Measurements from ENCODE around the gene ATP8A2.
"Not testable (repeated sequence)": the region's sequence is repeated elsewhere in the genome, so short reads cannot be mapped to it uniquely, and the experiment has no call there.

The ATP8A2 gene

GRCh38 chr13:25466880-25467279, 95.1 kb downstream of the ATP8A2 start:
- DNase-seq, result no peak

- DNase-seq, result no peak
Observed at GRCh38 chr13:25468325-25469168, 96.8 kb downstream of the ATP8A2 start.

- no peak for DNase-seq
Observed at GRCh38 chr13:25469169-25469525, 97.4 kb downstream of the ATP8A2 start.

GRCh38 chr13:25473864-25474263, 102.1 kb downstream of the ATP8A2 start:
- no peak for DNase-seq

DNA sequence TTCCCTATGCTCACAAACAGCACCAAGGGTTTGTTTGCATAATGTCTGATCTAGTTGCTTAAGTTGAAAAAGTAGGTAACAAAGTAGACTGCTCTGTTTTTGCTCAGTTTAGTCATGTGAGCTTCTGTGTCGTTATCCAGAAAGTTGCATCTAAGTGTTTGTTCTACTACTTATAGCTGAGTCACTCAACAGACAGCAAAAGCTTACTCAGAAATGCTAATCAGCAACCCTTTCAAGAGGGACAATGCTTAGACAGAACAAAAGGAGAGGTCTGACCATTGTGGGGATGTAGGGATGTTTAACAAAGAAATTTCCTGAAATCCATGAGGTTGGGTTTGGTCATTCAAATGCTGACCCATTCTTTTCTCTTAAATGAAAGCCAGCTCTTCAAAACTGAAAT, 106.4 kb downstream of the ATP8A2 start:
- DNase-seq, result no peak

DNA sequence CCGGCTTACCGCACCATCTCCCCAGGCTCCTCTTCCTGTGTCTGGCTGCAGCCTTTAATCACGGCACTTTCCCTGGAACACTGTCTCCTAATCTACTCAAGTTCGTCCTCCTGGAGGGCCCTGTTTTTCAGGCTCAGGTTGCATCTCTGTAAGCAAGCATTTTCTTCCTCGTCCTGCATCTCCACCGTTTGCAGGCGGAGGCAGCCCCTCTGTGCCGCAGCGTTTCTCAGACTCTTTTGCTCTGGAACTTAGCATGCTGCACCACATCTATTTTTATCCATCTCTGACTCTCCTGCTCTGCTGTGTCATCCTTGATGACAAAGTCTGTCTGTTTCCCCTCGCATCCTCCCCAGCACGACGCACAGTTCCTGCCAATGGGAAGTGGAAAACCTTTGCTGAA, 117.5 kb downstream of the ATP8A2 start:
- no peak for DNase-seq

GRCh38 chr13:25490236-25490635, 118.5 kb downstream of the ATP8A2 start:
- no peak for DNase-seq

GRCh38 chr13:25493931-25494640, 122.3 kb downstream of the ATP8A2 start:
- DNase-seq, result no peak

DNA sequence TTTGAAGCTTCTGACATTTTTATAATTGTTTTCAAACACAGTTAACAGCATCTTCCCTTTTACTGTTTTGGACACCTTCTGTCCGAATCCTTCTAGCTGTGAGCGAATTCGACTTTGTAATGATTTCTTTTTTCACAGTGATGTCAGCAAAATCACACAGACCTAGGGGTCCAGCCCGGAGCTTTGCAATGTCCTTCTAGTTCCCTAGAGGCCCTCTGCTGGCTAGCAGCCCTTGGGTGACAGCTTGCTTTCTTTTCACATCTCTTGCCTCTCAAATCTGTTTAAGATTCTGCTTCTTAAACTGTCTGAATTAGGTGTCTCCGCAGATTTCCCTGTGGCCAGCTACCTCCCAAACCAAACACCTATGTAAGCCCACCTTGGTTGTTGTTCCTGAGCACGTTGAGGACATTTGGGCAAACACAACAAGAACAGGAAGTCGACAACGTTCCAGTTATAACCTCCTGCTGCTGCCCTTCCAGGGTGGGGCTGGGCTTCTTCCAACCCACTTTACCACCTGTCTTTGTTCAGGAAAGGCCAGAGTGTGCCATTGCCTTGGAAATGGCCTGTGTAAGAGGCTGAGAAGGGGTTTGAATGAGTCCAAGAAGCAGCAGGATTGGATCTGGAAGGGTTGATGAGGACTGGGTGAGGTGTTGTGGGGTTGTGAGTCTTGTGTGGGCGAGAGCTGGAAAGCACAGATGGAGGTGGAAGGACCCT, 123.1 kb downstream of the ATP8A2 start:
- DNase-seq, result no peak

GRCh38 chr13:25501231-25501630, 129.5 kb downstream of the ATP8A2 start:
- DNase-seq, result no peak

- no peak for DNase-seq
Observed at GRCh38 chr13:25502031-25502430, 130.3 kb downstream of the ATP8A2 start.

DNA sequence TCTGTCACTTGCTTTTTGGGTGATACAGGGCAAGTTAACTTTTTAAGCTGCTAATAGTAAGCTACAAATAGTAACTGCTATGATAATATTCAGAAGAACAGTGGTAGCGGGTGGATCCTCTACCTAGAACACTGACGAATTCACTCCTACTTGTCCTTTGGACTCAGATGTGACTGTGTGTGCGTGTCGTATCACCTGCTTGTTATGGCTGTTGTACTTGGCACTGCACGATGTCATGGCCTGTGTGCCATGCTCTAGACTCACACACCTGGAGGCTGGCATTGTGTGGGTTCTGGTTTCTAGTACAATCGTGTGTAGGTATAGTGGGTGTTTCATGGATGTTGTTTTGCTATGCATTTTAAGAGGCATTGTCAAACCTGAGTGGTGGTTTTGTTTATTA, 130.8 kb downstream of the ATP8A2 start:
- DNase-seq, result no peak

DNA sequence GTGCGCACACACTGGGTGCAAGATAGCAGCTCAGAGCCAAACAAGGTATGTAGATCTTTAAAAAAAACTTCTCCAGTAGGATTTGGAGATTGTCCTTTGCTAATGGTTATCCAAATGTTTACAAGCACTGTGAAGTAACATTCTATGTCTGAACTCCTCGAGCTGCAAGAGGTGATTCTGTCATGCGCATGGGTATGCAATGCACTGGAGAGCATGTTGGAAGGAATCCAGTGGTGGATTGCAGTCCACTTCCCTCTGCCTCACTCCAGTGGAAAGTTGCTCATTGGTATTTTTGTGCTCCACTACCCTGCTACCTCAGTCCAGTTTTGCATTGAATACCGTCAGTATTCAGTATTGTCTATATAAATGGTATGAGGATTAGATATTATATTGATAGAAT, 132.1 kb downstream of the ATP8A2 start:
- DNase-seq, result no peak

DNA sequence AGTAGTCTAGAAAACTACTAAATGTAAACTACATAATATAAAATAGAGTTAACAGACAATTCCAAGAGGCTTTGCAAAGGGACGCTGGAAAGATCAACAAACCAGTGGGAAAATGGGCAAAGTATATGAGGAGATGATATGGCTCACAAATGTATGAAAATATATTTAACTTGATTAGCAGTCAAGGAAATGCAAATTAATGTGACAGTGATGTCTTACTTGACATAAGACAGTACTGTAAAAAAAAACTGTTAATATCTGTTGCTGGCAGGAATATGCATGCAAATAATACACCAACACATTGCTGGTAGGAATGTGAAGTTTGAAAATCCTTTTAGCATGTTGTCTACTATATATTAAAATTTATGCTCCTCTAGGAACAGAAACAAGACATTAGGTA, 136.1 kb downstream of the ATP8A2 start:
- no peak for DNase-seq

- DNase-seq, result not testable (repeated sequence)
Observed at GRCh38 chr13:25513060-25513459, 141.3 kb downstream of the ATP8A2 start.

DNA sequence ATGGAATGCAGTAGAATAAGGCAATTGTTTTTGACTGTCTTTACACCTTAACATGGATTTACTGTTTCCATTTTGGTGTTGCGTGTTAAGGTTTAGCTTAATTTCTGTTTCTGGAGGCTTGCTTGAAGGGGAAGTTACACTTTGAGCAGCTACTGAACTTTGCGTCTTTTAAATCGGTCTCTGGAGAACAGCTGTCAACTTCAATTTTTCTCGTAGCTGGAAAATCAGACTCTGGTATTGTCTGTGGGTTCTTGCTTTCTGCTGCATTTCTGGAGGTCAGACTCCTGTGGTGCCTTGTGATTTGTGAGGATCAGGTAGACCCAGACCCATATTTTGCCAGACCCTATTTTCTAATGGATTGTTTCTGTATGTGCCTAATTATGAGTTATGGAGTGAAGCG, 146.7 kb downstream of the ATP8A2 start:
- no peak for DNase-seq

- no peak for DNase-seq
Observed at GRCh38 chr13:25525884-25526283, 154.1 kb downstream of the ATP8A2 start.

DNA sequence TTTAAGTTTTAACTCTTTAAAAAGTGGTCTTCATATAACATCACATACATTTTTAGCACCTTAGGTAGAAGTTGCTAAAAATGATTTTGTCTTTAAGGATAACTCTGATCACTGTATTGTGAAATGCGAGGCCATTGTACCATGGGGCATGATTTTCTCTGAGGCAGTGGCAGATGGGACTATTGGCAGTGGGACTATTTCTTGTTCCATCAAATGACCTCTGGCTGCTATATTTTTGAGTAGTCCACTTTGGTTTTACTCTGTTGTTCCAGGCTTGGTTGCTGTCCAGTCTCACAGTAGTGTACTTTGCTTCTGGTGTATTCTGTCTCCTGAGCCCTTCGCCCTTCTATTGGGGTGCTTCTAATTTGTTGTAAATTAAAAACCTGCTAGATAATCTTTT, 156.5 kb downstream of the ATP8A2 start:
- DNase-seq, result no peak

DNA sequence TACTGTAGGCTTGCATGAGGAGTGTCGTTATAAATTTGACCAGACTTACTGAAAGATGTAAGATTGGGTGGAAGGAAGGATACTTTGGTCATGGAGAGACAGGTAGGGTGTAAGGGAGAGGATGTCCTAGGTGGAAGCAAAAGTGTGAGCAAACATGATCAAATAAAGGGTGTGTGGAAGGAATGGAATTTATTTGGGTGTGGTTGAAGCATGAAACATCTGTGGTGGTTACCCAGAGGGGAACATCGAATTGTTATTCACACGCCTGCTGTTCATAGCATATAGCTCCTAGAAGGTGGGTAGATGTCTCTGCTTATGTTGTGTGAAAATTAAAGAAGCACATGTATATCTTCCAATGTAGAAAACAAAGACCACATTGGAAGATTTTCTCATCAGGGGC, 157.7 kb downstream of the ATP8A2 start:
- no peak for DNase-seq

GRCh38 chr13:25538276-25538675, 166.5 kb downstream of the ATP8A2 start:
- no peak for DNase-seq

- DNase-seq, result no peak
Observed at GRCh38 chr13:25541434-25542123, 169.8 kb downstream of the ATP8A2 start.

DNA sequence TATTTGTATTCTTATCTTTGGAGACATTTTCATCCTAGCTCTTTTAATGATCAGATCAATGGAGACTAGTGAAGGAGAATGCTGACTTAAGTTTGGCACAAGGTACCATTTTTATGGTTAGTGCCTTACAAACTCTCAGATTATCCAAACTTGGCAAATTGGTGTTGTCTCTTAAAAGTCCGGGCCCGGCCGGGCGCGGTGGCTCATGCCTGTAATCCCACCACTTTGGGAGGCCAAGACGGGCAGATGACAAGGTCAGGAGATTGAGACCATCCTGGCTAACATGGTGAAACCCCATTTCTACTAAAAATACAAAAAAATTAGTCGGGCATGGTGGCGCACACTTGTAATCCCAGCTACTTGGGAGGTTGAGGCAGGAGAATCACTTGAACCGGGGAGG, 177.2 kb downstream of the ATP8A2 start:
- not testable (repeated sequence) for DNase-seq

GRCh38 chr13:25561812-25562211, 190.0 kb downstream of the ATP8A2 start:
- no peak for DNase-seq

Measured in activated naive CD4-positive, alpha-beta T cell treated with anti-CD3 and anti-CD28 coated beads, Interleukin-2, amount 50 U/mL, for 16 hours (primary cell).